ENCODE results near the gene IVD.

The IVD gene

DNA sequence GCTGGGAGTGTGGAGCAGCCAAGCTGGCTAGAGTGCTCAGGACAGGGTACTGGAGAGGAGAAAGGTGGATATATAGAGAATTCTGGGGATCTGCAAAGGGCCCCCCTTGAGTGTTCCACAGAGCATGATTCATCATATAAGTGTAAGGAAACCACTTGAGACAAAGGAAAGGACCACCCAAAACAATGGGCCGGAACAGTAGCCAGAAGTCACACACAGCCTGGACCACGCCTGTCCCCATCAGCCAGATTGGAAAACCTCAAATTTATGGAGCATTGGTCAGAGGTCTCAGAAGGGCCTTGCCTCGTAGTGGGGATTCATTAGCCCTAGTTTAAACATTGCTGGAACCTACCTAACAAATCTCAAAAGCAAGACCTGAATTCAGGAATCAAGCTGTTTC, 28.0 kb upstream of the IVD start:
- no peaks in the 10 kb centered on the region for H3K9me3 ChIP-seq (ENCODE audit: control insufficient read depth in 5 of 5, low read length in 5 of 5)
- H3K27me3 ChIP-seq (ENCODE audit: control insufficient read depth in 5 of 5, insufficient read depth in 4 of 5, low read length in 5 of 5) = no peaks in the 10 kb centered on the region
- H3K4me3 ChIP-seq (ENCODE audit: low read depth in 1 of 5, low read length in 5 of 5) = no peak overlapping the region
- H3K27ac ChIP-seq (ENCODE audit: low read depth, low read length) = no peak overlapping the region
- peaks cover 4 to 22% (median 15%) of the 10 kb centered on the region in 5 donors for H3K4me1 ChIP-seq (ENCODE audit: control insufficient read depth in 5 of 5, insufficient read depth in 5 of 5, low read length in 5 of 5)
- H3K36me3 ChIP-seq (ENCODE audit: control insufficient read depth in 5 of 5, insufficient read depth in 5 of 5, low read length in 5 of 5) = no peaks in the 10 kb centered on the region
- no peak overlapping the region for H3K9ac ChIP-seq (ENCODE audit: low read length in 5 of 5)

DNA sequence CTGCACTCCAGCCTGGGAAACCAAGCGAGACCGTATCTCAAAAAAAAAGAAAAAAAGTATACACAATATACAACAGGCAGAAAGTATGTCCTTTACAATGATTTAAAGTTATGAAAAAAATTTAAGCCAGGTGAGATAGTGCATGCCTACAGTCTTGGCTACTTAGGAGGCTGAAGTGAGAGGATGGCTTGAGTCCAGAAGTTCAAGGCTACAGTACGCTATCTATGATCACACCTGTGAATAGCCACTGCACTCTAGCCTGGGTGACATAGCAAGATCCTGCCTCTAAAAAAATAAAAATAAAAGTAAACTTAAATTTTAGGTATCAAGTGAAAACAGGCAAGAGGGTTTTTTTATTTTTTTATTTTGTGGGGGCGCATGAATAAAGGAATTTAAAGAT, 26.2 kb upstream of the IVD start:
- peaks cover 6 to 29% (median 24%) of the 10 kb centered on the region in 5 donors for H3K4me1 ChIP-seq (ENCODE audit: control insufficient read depth in 5 of 5, insufficient read depth in 5 of 5, low read length in 5 of 5)
- no peak overlapping the region for H3K9ac ChIP-seq (ENCODE audit: low read length in 5 of 5)
- H3K27ac ChIP-seq (ENCODE audit: low read depth, low read length) = peak overlapping the region; percentile 50
- no peaks in the 10 kb centered on the region for H3K27me3 ChIP-seq (ENCODE audit: control insufficient read depth in 5 of 5, insufficient read depth in 4 of 5, low read length in 5 of 5)
- H3K4me3 ChIP-seq (ENCODE audit: low read depth in 1 of 5, low read length in 5 of 5) = no peak overlapping the region
- no peaks in the 10 kb centered on the region for H3K9me3 ChIP-seq (ENCODE audit: control insufficient read depth in 5 of 5, low read length in 5 of 5)
- H3K36me3 ChIP-seq (ENCODE audit: control insufficient read depth in 5 of 5, insufficient read depth in 5 of 5, low read length in 5 of 5) = no peaks in the 10 kb centered on the region

DNA sequence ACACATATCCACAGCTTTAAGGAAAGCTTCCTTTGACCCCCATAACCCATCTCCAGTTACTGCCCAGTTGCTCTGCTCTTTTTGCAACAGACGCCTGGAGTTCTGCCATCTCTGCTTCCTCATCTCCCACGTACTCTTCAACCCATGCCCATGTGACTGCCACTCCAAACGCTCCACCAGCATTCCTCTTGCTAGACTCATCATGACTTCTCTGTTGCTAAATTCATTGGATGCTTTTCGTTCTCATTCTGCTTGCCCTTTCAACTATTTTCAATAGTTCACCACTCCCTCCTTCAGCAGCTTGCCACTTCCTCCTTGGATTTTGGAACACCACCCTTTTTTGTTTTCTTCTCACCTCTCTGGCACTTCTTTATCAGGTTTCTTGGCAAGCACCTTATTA, 25.7 kb upstream of the IVD start:
- H3K27ac ChIP-seq (ENCODE audit: low read depth, low read length) = peak overlapping the region; percentile 50
- no peak overlapping the region for H3K4me3 ChIP-seq (ENCODE audit: low read depth in 1 of 5, low read length in 5 of 5)
- H3K4me1 ChIP-seq (ENCODE audit: control insufficient read depth in 5 of 5, insufficient read depth in 5 of 5, low read length in 5 of 5) = peaks cover 6 to 29% (median 24%) of the 10 kb centered on the region in 5 donors
- no peaks in the 10 kb centered on the region for H3K9me3 ChIP-seq (ENCODE audit: control insufficient read depth in 5 of 5, low read length in 5 of 5)
- H3K9ac ChIP-seq (ENCODE audit: low read length in 5 of 5) = no peak overlapping the region
- H3K36me3 ChIP-seq (ENCODE audit: control insufficient read depth in 5 of 5, insufficient read depth in 5 of 5, low read length in 5 of 5) = no peaks in the 10 kb centered on the region
- H3K27me3 ChIP-seq (ENCODE audit: control insufficient read depth in 5 of 5, insufficient read depth in 4 of 5, low read length in 5 of 5) = no peaks in the 10 kb centered on the region

DNA sequence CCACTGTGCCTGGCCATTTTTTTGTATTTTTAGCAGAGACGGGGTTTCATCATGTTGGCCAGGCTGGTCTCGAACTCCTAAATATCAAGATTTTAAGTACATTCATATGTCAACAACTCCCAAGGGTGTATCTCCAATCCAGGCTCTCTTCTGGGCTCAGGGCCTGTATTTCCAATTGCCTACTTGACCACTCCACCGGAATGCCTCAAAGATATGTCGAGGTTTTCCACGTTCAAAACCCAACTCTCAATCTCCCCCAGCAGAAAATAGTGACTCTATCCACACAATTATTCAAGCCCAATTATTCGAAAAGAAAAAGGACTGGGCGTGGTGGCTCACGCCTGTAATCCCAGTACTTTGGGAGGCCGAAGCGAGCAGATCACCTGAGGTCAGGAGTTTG, 25.0 kb upstream of the IVD start:
- H3K36me3 ChIP-seq (ENCODE audit: control insufficient read depth in 5 of 5, insufficient read depth in 5 of 5, low read length in 5 of 5) = no peaks in the 10 kb centered on the region
- H3K27ac ChIP-seq (ENCODE audit: low read depth, low read length) = peak overlapping the region; percentile 50
- H3K9ac ChIP-seq (ENCODE audit: low read length in 5 of 5) = no peak overlapping the region
- H3K27me3 ChIP-seq (ENCODE audit: control insufficient read depth in 5 of 5, insufficient read depth in 4 of 5, low read length in 5 of 5) = no peaks in the 10 kb centered on the region
- H3K9me3 ChIP-seq (ENCODE audit: control insufficient read depth in 5 of 5, low read length in 5 of 5) = no peaks in the 10 kb centered on the region
- peaks cover 6 to 29% (median 24%) of the 10 kb centered on the region in 5 donors for H3K4me1 ChIP-seq (ENCODE audit: control insufficient read depth in 5 of 5, insufficient read depth in 5 of 5, low read length in 5 of 5)
- no peak overlapping the region for H3K4me3 ChIP-seq (ENCODE audit: low read depth in 1 of 5, low read length in 5 of 5)

DNA sequence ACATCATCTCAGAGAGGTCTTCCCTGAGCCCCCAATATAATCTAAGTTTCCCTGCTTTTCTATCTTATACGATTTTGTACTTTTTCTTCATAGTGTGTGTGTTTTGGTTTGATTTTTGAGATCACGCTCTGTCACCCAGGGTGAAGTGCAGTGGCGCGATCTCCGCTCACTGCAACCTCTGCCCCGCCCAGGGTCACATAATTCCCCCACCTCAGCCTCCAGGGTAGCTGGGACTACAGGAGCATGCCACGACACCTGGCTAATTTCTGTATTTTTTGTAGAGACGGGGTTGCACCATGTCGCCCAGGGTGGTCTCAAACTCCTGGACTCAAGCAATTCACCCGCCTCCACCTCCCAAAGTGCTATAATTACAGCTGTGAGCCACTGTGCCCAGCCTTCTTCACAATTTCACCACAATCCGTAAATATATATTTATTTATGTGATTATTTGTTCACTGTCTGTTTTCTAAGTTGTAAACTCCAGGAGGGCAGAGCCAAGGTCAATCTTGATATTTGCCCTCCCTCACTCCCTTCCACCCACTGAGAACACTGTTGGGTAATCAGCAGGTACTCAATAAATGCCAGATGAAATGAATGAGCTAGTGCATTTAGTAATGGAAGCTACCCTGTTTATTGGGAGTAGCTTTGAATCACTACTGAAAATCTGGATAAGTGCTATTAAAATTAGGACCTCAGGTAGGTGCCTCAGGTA, 23.6 kb upstream of the IVD start:
- Histone ChIP-seq H3K27me3 (ENCODE audit: control insufficient read depth in 5 of 5, insufficient read depth in 4 of 5, low read length in 5 of 5) (no peaks in the 10 kb centered on the region), H3K27ac (ENCODE audit: low read depth, low read length) (no peak overlapping the region), H3K4me1 (ENCODE audit: control insufficient read depth in 5 of 5, insufficient read depth in 5 of 5, low read length in 5 of 5) (peaks cover 6 to 29% (median 24%) of the 10 kb centered on the region in 5 donors), H3K9ac (ENCODE audit: low read length in 5 of 5) (no peak overlapping the region), H3K9me3 (ENCODE audit: control insufficient read depth in 5 of 5, low read length in 5 of 5) (no peaks in the 10 kb centered on the region), H3K36me3 (ENCODE audit: control insufficient read depth in 5 of 5, insufficient read depth in 5 of 5, low read length in 5 of 5) (peaks cover 3 to 7% (median 6%) of the 10 kb centered on the region in 5 donors), H3K4me3 (ENCODE audit: low read depth in 1 of 5, low read length in 5 of 5) (peak overlapping the region in 4 of 5 donors; percentile 88 to 94 (median 88))

DNA sequence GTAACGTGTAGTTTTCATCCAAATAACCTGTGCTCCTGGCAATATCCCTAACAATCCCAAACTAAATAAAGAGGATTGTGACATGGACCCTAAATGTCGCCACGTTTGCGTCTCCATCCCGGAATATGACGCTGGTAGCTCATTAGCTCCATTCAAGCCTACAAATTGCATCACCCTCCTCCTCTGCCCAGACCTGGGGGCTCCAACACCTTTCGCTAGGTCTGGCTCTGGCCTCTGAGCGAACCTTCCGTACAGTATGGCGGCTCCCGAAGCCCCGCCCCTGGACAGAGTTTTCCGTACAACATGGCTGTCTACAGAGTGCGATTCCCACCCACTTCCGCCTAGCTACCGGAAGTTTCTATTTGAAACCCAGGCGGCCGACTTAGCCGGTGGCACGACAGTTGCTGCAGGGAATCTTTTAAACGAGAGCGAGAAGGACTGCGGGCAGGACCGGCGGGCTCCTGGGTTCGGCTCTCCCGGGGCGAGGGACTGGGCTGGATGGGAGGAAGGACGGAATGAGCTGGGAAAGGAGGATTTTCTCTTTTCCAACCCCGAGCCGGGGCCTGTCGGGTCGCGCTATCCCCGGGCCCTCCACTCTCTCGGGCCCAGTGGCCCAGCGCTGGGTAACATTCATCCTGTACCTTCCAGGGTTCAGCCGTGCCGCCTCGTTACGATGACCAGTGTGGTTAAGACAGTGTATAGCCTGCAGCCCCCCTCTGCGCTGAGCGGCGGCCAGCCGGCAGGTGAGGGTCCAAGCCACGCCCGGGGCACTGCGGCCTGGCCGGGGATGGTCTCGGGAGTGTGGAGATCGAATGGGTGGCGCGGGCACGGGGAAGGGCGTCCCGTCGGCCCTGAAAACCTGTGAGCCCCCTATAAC, 22.8 kb upstream of the IVD start, which contains the start of gene KNSTRN:
Gene KNSTRN (plus strand): TSS at position 142 of the 877 bp plus-strand sequence. CDS start 115 bp downstream, at position 257.
- Histone ChIP-seq H3K27me3 (ENCODE audit: control insufficient read depth in 5 of 5, insufficient read depth in 4 of 5, low read length in 5 of 5) (no peaks in the 10 kb centered on the region), H3K4me3 (ENCODE audit: low read depth in 1 of 5, low read length in 5 of 5) (peak within 1 kb of the TSS; percentile 76 to 94 (median 88)), H3K4me1 (ENCODE audit: control insufficient read depth in 5 of 5, insufficient read depth in 5 of 5, low read length in 5 of 5) (peaks cover 6 to 29% (median 24%) of the 10 kb centered on the region in 5 donors), H3K9ac (ENCODE audit: low read length in 5 of 5) (peak within 1 kb of the TSS in 4 of 5 donors; percentile 82 to 94 (median 85)), H3K27ac (ENCODE audit: low read depth, low read length) (no peak within 1 kb of the TSS), H3K36me3 (ENCODE audit: control insufficient read depth in 5 of 5, insufficient read depth in 5 of 5, low read length in 5 of 5) (peaks cover 5 to 13% (median 9%) of the 10 kb centered on the region in 5 donors), H3K9me3 (ENCODE audit: control insufficient read depth in 5 of 5, low read length in 5 of 5) (no peaks in the 10 kb centered on the region)

DNA sequence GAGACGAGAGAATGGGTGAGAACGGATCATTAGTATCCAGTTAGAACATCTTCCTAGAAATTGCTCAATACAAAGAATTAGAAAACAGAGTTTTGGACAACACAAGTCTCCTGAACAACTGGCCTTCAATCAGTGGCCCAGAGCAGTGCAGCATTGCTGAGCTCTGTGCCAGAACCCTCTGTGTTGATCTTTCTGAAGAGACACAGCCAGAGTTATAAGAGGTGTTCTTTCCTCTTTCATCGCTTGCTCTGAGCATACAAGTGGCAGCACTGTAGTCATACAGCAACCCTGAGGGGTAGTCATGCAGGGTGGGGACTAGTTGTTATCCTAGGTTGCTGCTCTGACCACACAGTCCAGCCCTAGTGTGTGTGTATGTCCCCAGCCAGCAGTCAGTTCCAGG, 19.1 kb upstream of the IVD start:
- H3K36me3 ChIP-seq (ENCODE audit: control insufficient read depth in 5 of 5, insufficient read depth in 5 of 5, low read length in 5 of 5) = peaks cover 5 to 22% (median 13%) of the 10 kb centered on the region in 5 donors
- no peak overlapping the region for H3K4me3 ChIP-seq (ENCODE audit: low read depth in 1 of 5, low read length in 5 of 5)
- H3K27ac ChIP-seq (ENCODE audit: low read depth, low read length) = no peak overlapping the region
- H3K4me1 ChIP-seq (ENCODE audit: control insufficient read depth in 5 of 5, insufficient read depth in 5 of 5, low read length in 5 of 5) = peaks cover 3 to 35% (median 27%) of the 10 kb centered on the region in 5 donors
- H3K9me3 ChIP-seq (ENCODE audit: control insufficient read depth in 5 of 5, low read length in 5 of 5) = no peaks in the 10 kb centered on the region
- no peak overlapping the region for H3K9ac ChIP-seq (ENCODE audit: low read length in 5 of 5)
- no peaks in the 10 kb centered on the region for H3K27me3 ChIP-seq (ENCODE audit: control insufficient read depth in 5 of 5, insufficient read depth in 4 of 5, low read length in 5 of 5)

DNA sequence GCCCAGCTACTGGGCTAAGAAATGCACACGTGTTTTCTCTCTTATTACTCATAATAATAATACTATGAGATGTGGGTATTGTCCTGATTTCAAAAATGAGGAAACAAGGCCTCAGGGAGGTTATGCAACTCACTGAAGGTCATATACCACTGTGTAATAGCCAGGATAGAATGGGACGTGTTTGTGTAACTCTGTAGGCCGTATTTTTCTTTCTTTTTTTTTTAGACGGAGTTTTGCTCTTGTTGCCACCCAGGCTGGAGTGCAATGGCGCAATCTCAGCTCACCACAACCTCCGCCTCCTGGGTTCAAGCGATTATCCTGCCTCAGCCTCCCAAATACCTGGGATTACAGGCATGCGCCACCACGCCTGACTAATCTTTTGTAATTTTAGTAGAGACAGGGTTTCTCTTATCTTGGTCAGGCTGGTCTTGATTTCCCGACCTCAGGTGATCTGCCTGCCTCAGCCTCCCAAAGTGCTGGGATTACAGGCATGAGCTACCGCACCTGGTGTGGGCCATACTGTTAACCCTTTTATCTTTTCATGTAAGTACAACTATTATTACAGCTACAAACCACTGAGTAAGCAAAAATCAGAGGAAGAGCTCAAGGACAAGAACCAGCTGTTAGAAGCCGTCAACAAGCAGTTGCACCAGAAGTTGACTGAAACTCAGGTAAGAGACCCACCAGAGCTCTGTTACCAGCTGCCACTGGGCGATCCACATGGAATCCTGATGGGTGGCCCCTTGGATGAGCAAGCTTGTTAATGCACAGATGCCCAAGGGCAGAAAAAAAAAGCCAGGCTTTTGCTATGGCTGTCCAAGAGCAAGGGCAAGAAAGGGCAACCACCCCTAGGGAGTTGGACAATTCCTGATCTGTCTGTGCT, 16.4 kb upstream of the IVD start:
- H3K9ac ChIP-seq (ENCODE audit: low read length in 5 of 5) = peak overlapping the region in 1 of 5 donors; percentile 40
- H3K4me1 ChIP-seq (ENCODE audit: control insufficient read depth in 5 of 5, insufficient read depth in 5 of 5, low read length in 5 of 5) = peaks cover 0 to 21% (median 11%) of the 10 kb centered on the region in 5 donors
- H3K36me3 ChIP-seq (ENCODE audit: control insufficient read depth in 5 of 5, insufficient read depth in 5 of 5, low read length in 5 of 5) = peaks cover 16 to 35% (median 26%) of the 10 kb centered on the region in 5 donors
- no peaks in the 10 kb centered on the region for H3K27me3 ChIP-seq (ENCODE audit: control insufficient read depth in 5 of 5, insufficient read depth in 4 of 5, low read length in 5 of 5)
- no peak overlapping the region for H3K4me3 ChIP-seq (ENCODE audit: low read depth in 1 of 5, low read length in 5 of 5)
- peak overlapping the region; percentile 78 for H3K27ac ChIP-seq (ENCODE audit: low read depth, low read length)
- no peaks in the 10 kb centered on the region for H3K9me3 ChIP-seq (ENCODE audit: control insufficient read depth in 5 of 5, low read length in 5 of 5)

DNA sequence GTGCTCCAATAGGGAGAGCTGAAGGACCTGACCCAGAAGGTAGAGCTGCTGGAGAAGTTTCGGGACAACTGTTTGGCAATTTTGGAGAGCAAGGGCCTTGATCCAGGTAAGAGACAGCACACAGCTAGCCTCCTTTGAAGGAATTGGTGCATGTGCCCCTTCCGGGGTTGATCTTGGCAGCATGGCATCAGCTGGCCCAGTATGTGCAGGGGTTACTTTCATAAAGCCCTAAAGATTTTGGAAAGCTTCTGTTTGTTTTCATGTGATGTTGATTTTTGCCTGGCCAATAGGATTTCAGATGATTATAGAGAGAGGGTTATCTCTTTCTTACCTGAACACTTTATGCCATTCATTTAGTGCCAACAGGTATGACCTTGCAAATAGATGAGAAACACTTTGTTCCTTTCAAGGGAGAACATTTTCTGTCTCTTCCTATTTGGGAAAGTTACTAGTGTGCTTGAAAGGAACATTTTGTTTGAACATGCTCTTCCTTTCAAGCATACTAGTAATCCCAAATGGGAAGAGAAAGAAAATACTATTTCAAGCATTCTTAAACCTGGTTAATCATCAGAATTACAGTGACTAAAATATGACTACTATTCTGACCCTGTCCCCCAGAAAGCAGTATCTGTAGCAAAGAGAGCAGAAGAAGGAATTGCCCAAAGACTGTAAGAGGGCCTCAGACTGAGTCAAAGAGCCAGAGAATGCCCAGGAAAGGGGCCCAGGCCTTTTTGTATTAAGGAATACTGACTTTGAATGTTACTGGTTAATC, 15.6 kb upstream of the IVD start:
- Histone ChIP-seq H3K4me3 (ENCODE audit: low read depth in 1 of 5, low read length in 5 of 5) (no peak overlapping the region), H3K9me3 (ENCODE audit: control insufficient read depth in 5 of 5, low read length in 5 of 5) (no peaks in the 10 kb centered on the region), H3K9ac (ENCODE audit: low read length in 5 of 5) (no peak overlapping the region), H3K36me3 (ENCODE audit: control insufficient read depth in 5 of 5, insufficient read depth in 5 of 5, low read length in 5 of 5) (peaks cover 16 to 35% (median 26%) of the 10 kb centered on the region in 5 donors), H3K27me3 (ENCODE audit: control insufficient read depth in 5 of 5, insufficient read depth in 4 of 5, low read length in 5 of 5) (no peaks in the 10 kb centered on the region), H3K27ac (ENCODE audit: low read depth, low read length) (peak overlapping the region; percentile 78), H3K4me1 (ENCODE audit: control insufficient read depth in 5 of 5, insufficient read depth in 5 of 5, low read length in 5 of 5) (peaks cover 0 to 21% (median 11%) of the 10 kb centered on the region in 5 donors)

Data from subcutaneous abdominal adipose tissue (tissue), 5 donors.